Measurements from ENCODE around the gene FKBP15.
"Not testable (repeated sequence)": the region's sequence is repeated elsewhere in the genome, so short reads cannot be mapped to it uniquely, and the experiment has no call there.

The FKBP15 gene

GRCh38 chr9:113118829-113119228 lies 102.2 kb downstream of the FKBP15 start:
- not testable (repeated sequence) for FAIRE-seq; DNase-seq (ENCODE audit: extremely low spot score, insufficient read length, low read depth)

Measured in GM18507 (cell line).